Hair follicular keratinocyte (primary cell): ENCODE data around the gene TAS2R3. TPM values are rescaled to one million over a fixed set of nuclear protein-coding genes. Genes with fewer than 3 reads are reported as not detected.

Experiments used
- total RNA-seq: library from RNA; depleted of rRNA; stranded (reverse); fragments of >200 nt; gene quantifications from 2 replicates; pipeline ENCODE4 v1.2.3, GENCODE V29; 2015

Gene TAS2R3
- total RNA-seq, result 0.16 TPM in 1 of 2 replicates, not detected in the other

GRCh38 chr7:141763797-141764196 is at the start of gene TAS2R3:
Gene TAS2R3 (plus strand): TSS chr7:141764097. CDS start chr7:141764159, 62 bp downstream.

GRCh38 chr7:141737836-141738591 is 25.9 kb upstream of the TAS2R3 start, which contains the start of gene SSBP1:
Gene SSBP1 (plus strand): TSS chr7:141738358. CDS start chr7:141739167, 809 bp downstream.

GRCh38 chr7:141776374-141776773 is 12.5 kb downstream of the TAS2R3 start, which contains the start of gene TAS2R4:
Gene TAS2R4 (plus strand): TSS chr7:141776674. CDS start chr7:141778489, 1,815 bp downstream.

GRCh38 chr7:141789917-141790316 is 26.0 kb downstream of the TAS2R3 start, which contains the start of gene TAS2R5:
Gene TAS2R5 (plus strand): TSS chr7:141790217. CDS start chr7:141790362, 145 bp downstream.

Other genes starting within 250 kb of the TAS2R3 start
- 28.1 and 35.7 TPM in 2 replicates for gene AGK, start 212.7 kb upstream of the TAS2R3 start, total RNA-seq
- gene DENND11, start 61.9 kb upstream of the TAS2R3 start, total RNA-seq, result 5.3 and 7.6 TPM in 2 replicates
- not detected in 2 replicates for gene WEE2, start 55.7 kb upstream of the TAS2R3 start, total RNA-seq
- 197 and 310 TPM in 2 replicates for gene SSBP1, start 25.7 kb upstream of the TAS2R3 start, total RNA-seq
- 0.08 and 0.61 TPM in 2 replicates for gene TAS2R4, start 12.6 kb downstream of the TAS2R3 start, total RNA-seq
- gene TAS2R5, start 26.1 kb downstream of the TAS2R3 start, total RNA-seq, result 0.62 TPM in 1 of 2 replicates, not detected in the other
- not detected in 2 replicates for gene PRSS37, start 77.4 kb downstream of the TAS2R3 start, total RNA-seq
- not detected in 2 replicates for gene OR9A4, start 152.3 kb downstream of the TAS2R3 start, total RNA-seq
- 0.23 TPM in 1 of 2 replicates, not detected in the other for gene CLEC5A, start 182.9 kb downstream of the TAS2R3 start, total RNA-seq
- gene TAS2R38, start 209.7 kb downstream of the TAS2R3 start, total RNA-seq, result not detected in 2 replicates
- 1.4 and 3.1 TPM in 2 replicates for gene MGAM, start 231.8 kb downstream of the TAS2R3 start, total RNA-seq